C1 segment of cervical spinal cord (tissue), 14 donors: ENCODE results near the gene NCK2.
A peak's percentile ranks its signal among the peaks of the same experiment; 100 is the strongest.

Experiments used
- DNase-seq, 14 donors: peaks; one replicate each; lab custom pipeline; 2025; lab: John Stamatoyannopoulos, UW

NCK2 gene

DNA sequence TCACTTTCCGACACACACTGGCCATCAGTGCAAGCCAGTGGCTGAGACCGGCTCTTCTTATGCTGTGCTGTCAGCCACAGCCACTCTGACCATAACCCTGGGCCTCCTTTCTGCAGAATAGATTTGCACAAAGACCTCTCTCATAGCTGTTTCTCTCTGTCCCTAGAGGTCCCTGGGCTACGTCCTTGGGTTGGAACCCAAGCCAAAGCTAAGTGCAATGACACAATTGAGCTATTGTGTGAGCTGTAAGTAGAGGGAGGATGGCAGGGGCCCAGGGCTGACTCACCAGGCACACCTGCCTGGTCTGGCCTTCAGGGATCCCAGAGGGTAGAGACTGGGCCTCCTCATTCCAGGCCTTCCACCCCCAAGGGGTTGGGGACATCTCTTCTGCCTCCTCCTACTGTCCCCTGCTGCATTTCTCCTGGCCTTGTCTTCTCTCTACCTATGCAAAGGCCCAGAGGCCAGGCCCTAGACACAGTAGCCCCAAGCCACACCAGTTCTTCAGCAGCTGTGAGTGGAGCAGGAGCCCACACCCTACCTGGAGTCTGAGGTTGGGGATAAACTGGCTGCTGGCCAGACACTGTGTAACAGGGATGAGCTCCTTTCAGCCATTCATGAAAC lies 174.6 kb downstream of the NCK2 start:
- peak in 5 of 14 donors; percentile 23 to 67 (median 30) for DNase-seq

DNA sequence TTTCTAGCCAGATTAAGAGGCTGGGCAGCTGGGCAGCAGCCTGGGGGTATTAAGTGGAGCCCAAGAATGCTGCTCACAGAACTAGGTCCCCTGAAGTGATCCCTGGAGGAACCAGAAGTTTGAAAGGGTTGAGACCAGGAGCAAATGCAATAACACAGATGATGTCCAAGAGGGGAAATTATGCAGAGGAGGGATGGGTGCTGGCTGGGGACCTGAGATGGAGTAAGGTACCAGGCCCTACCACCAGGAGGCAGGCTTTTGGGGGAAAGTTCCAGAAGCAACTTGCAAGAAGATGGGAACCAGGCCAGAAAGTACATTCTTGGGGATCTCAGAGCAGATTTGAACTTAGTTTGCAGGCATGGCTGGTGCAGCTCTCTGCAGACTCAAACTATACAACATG lies 175.1 kb downstream of the NCK2 start:
- no peak for DNase-seq

DNA sequence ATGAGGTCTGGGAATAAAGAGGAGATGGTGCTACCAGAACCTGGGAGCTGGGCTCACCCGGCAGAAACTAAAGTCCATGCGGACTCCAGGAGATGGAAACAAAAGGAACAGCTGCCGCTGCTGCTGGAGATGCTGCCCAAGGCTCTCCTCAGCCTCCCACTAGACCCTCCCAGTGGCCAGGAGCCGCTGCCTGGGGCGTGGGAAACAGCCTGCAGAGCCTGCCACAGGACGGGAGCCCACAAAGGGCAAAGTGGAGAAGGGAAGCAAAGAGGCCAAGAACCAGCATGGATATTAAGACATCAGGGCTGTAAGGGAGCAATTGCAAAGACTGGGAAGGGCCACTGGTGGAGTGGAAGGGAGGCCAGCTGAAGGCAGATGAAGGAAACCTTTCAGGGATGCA lies 179.6 kb downstream of the NCK2 start:
- no peak for DNase-seq

DNA sequence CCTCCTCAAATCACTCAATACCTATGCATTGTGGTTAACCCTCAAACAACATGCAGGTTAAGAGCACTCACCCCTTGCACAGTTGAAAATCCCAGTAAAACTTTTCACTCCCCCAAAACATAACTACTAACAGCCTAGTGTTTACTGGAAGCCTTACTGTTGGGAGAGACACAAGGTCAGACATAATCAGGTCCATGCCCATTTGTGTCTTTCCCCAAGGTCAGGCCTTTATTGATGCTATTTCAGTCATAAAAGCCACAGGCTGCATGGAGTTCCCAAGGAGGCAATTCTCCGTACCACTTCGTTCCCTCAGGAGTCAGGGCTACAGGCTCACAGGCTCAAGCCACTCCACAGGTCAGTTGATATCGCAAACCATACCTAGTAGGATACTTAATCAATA lies 180.2 kb downstream of the NCK2 start:
- DNase-seq = no peak

DNA sequence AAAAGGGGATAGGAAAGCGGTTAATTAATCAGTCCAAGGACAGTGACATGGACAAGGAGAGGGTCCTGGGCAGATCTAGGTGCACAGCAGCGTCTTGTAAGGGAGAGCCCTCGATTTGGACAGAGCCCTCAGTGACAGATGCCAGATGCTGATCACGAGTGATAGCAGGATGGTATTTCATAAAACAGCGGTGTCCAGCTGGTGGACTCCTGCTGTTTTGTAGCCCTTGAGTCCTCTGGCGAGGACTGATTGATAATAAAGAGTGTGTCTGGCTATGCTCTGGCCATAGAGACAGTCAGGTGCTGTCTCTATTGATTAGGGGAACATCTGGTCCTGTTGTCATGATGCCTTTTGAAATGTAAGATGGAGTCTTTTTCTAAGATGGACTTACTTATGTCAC lies 180.7 kb downstream of the NCK2 start:
- no peak for DNase-seq

DNA sequence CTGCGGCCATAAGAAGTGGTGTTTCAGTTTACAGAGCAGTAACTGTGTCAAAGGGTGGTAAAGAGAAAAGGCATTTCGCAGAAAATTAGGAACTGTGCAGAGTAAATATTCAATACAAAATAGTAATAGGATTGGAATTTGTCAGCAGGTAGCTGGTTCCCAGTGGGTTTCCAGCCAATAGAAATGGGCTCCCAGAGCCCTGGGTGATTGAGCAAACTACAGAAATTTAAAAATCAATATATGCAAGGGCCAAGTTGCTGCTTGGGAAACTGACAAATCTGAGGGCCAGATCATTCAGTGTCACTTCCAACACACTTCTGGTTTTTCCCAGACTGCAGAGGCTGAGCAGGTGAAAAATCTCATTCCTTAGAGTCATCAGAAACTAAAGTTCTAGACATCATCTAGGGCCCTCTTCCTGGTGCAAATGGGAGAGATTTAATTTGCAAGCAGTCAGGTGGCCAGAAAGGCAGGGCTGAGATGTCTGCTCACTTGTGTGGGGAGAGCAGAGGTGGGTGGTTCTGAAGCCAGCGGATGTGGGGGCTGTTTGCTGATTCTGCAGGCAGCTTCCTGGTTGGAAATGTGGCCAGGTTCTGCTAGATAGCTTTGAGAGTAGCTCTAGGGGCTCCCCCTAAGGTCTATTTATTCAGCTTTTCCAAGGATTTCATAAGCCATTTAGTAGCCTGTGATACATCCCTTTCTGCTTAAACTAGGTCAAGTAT lies 182.4 kb downstream of the NCK2 start:
- no peak for DNase-seq

DNA sequence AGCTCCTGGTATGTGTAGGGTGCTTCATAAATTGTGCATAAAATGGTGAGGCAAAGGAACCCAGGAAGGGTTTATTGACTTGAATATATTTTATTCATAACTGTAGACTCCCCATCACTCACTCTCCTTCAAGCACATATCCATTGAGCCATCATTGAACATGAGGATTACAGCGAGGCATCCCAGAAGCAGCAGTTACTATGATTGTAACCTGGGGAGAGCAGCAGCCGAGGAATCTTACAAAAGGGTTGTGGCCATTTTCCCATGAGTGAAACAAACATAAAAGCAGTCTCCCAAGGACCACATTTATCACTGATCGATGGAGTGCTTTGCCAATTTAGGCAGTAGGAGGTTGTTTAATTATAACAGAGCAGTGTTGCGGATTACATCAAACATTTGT lies 183.4 kb downstream of the NCK2 start:
- DNase-seq = no peak

DNA sequence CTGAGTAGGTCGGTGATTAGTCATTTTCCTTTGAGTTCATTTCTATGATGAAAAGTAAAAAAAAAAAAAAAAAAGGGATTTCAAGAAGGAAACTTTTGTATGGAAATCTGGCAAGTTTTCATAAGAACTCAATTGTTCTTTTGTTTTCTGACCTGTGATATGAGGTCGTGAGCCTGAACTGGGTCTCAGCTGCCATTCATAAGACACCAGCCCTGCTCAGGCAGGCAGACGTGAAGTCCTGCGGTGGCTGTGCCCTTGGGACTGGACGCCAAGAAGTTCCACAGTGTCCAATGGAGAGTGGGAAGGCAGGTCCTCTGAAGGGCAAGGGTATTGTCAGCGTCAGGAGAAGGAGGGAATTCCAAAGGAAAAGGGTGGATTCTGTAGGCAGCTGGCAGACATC lies 183.9 kb downstream of the NCK2 start:
- no peak for DNase-seq

DNA sequence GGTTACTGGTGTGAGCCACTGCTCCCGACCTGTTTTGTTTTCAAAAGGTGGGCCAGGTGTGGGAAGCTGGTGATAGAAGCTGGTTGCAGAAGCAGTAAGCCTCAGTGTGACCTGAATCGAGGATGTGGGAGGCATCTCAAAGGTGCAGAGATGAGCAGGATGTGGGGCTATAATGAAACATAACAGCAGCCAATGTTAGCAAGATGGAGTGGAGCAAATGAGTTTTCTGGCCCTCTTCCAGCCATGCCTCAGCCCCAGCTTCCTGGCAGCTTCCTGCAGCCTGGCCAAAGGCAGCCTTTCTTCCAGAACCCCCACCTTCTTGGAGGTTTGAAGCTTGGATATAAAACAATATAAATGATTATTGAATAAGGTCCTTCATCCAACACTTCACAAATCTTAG lies 184.8 kb downstream of the NCK2 start:
- no peak for DNase-seq

DNA sequence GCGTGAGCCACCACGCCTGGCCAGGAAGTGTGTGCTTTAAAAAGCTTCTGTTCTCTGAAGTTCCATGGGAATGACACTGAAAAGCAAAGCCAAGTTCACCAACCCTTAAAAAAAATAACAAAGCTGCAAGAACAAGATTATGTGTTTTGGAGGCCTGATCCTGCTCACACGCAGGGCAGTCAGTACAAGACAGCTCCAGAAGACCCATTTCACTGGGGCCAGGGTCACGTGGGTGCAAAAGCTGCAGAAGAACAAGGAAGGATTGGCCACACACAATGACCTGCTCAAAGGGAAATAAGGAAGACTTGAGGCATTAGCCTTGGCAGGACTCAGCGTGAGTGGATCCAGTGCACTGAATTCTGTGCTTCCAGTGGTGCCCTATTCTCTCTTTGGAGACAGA lies 187.9 kb downstream of the NCK2 start:
- DNase-seq = no peak

DNA sequence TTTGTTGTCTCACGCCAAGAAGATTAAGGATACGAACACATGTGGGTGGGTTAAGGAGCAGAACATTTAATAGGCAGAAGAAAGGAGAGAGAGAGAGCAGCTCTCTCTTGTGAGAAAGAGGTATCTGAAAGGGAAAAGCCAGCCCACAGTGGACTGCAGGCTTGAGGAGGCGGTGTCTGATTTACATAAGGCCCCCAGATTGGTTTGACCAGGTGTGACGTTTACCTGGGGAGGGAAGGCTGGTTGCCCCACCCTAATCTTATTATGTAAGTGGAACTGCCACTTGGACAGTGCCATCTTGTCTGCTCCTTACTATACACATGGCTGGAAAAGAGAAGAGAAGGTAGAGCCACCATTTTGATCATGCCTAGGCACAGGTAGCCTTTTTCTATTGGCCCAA lies 189.2 kb downstream of the NCK2 start:
- DNase-seq = no peak

DNA sequence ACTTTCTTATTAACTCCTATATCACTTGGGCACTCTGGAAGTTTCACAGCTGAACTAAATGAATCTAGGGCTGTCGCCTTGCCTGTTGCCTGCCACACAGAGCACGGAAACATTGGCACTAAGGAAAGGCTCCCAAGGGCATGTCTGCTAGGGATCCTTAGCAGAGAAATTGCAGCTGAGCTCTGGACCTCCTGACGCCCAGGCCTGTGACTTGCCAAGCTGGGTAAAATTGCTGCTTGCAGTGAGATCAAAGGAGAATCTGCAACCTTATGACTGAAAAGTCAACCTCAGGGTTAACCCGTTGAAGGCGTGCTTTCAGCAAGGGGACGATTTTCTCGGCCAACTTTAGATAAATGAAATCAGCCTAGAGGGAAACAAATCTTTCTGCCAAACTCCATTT lies 189.8 kb downstream of the NCK2 start:
- DNase-seq = no peak

DNA sequence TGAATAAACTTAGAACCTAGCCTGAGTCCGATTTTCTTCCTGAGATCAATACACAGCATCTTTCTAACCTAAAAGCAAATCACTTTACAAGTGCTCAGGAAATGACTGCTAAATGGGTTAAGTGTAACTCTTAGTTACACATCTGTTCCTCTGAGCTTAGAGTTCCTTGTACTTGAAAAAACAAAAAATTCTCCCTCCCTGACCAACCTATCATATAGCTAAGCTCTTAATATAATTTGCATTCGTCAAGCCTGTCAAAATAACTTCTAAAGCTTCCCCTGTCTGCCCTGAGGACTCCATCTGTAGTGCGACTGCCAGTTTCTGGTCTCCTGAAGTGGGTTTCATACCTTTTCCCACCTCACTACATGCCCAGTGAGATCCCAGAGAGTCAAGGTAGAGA lies 190.4 kb downstream of the NCK2 start:
- no peak for DNase-seq

DNA sequence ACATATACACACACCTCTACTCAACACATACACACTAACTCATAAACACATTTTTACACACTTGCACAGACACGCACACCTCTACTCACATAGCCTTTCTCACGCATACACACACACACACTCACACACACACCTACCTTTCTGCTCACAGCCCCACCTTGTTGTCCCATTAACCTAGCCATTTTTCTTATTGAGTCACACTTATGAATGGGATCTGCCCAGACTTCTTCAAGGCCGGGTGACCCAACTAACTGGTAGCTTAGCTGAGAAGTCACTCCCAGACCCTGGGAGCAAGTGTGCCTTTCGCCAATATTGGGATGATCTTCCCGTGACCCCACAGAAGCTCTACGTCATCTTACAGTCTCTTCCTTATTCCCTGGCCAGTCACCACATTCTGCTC lies 192.2 kb downstream of the NCK2 start:
- no peak for DNase-seq

DNA sequence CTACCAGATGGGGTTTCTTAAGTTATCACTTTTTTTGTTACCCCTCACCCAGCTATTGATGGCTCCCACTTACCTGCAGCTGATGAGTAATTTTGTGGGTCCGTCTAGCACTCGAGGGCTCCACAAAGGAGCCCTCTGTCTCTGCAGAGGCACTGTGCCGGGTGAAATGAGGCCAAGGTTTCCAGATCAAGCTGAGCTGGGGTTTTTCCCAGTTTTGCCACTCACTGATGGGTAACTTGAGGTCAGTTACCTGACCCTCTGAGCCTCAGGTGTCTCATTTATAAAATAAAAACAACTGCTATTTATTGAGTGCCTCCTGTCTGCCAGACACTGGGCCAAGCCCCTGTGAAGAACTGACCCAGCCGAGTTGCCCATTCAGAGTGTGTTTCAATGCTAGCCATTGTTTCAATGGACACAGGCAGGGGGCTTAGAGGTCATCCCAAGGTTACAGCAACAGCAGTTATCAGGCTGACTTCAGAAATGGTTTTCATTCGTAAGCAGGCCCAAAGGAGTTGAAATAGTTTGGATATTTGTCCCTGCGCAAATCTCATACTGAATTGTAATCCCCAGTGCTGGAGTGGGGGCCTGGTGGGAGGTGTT lies 192.9 kb downstream of the NCK2 start:
- no peak for DNase-seq
